ENCODE data around the gene ACSL6.

Gene ACSL6

DNA sequence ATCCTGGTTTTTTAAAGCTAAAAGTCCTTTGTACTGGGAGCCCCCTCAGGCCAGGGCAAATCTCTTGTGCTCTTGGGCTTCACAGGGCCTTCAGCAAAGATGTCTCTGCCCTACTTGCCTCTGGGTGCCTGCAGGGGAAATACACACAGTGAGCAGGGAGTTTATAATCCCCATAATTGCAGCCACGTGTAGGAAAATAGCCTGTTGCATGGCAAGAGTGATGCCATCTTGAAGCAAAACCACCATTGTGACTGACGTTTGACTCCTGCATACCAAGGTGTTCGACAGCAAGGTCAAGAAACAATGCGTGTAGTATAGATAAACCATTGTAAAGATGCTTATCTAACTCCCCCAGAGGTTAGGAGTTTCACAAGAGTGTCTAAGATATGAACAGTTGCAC, 37.6 kb upstream of the ACSL6 start:
- DNase-seq (ENCODE audit: low read depth in 2 of 2), result no peak

DNA sequence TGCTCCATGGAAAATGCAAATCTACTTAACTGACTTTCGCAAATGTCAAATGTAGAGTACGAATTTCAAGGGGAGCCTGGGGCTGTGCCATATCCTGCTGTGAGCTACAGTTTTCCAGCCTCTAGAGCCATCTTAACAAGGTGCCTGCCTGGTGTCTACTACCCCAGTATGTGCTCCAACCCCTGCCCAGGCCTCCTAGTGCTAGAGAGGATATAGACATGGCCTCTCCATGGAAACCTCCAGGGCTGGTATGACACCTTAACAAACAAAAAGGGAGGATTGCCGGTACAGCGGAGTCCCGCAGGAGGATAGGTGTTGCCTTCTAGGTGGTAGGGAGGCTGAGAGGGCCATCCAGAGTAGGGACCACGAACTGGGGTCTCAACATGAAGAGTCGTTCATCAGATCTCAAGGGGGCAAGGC, 35.4 kb upstream of the ACSL6 start:
- no peak for DNase-seq (ENCODE audit: low read depth in 2 of 2)

DNA sequence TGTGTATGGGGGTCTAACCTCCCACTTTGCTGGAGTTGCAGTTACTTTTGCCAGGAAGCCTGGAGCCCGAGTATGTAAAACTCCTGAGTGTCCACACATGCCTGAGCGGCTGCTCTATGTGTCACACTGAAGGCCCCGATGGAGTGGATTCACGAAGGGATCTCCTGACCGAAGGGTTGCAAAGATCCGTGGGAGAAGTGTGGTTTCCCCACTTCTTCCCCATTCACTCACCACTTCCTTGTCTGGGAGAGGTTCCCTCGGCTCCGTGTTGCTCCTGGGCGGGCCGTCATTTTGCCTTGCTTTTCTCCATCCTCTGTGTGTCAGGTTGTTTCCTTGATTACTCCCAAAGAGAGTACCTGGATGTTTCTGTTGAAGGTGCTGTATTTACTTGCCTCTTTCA, 32.7 kb upstream of the ACSL6 start:
- DNase-seq (ENCODE audit: low read depth in 2 of 2), result no peak

DNA sequence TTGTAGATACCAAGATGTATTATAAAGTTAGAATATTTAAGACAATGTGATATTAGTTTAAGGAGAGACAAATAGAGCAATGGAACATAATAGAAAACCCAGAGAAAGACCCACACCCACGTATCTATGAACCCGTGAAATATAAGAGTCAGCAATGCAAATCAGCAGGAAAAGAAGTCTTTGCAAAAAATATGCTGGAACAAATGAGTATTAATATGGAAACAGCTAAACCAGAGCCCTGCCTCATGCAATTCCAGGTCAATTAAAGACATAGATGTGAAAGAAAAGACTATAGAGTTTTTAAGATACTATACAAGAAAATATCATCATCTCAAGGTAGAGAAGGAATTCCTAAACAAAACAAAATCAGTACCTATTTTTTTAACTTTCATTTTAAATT, 25.9 kb upstream of the ACSL6 start:
- no peak for DNase-seq (ENCODE audit: low read depth in 2 of 2)

DNA sequence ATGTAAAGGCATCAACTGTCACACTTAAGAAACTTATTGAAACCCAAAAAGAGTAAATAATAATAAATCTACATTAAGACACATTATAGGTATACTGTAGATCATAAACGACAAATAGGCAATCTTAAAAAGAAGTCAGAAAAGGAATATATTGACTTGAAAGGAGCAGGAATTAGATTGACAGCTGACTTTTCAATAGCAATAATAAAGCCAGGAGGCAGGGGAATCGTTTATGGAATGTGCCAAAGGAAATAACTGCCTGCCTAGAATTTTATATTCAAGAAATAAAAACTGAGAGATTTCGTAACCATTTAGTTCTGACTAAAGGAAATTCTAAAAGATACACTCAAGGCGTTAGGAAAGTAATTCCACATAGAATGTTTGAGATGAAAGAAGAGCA, 21.7 kb upstream of the ACSL6 start:
- no peak for DNase-seq (ENCODE audit: low read depth in 2 of 2)

DNA sequence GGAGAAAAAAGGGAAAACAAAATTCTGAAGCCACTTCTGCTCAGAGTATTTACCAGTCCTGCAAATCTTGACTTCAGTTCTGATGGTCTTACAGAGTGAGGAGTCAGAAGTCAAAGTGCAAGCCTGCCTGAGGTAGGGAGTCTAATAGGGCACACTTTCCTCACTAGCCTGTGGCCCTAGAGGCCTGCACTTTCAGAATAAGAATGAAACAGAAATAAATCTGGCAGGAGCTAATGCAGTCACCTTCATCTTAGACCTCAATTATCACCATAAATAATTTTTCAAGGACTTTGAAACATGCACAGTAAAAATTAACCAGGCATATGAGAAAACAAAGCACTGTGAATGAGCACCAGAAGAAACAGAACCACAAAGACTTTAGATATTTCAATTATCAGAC, 20.7 kb upstream of the ACSL6 start:
- DNase-seq (ENCODE audit: low read depth in 2 of 2), result no peak

DNA sequence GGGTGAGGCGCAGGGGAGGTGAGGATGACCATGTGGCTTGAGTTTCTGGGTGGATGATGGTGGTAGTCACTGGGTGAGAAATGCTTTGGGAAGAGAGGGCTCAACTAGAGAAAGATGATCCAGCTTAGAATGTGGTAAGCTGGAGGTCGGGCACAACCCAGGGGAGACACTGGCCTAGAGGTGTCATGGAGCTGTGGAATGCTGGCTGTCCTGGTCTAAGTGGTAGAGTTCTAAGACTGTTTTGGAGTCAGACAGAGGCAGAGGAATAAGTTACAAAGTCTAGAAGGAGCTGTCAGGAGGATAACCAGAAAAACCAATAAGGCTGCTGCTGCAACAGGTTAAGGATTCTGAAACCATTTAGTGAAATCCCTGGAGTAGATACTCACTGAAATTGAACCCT, 19.2 kb upstream of the ACSL6 start:
- no peak for DNase-seq (ENCODE audit: low read depth in 2 of 2)

DNA sequence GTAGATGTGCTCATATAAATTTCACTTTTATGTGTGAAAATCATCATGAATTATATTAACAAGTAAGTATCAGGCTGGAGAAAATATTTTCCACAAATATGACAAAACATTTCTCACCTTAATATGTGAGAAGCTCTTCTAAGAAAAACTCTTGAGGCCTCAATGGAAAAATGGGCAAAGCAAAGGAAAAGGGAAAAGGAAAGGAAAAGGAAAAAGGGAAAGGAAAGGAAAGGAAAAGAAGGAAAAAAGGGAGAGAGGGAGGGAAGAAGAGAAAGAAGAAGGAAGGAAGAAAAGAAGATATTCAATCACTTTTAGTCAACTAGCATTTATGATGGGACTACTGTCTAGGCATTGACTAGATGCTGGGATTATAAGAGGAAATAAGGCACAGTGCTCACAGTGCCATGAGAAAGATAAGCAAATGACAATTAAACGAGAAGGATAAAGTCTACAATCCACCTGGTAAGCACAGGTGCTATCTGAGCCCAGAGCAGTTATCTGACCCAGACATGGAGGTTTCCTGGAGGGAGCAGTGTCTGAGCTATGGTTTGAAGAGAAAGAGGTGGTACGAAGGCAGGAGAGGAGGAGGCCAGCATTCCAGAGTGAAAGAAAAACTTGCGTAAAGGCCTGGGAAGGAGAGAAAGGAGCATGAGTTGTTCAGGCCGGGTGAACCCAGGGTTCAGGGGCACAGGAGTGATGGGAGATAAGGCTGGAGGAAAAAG, 18.3 kb upstream of the ACSL6 start:
- no peak for DNase-seq (ENCODE audit: low read depth in 2 of 2)

DNA sequence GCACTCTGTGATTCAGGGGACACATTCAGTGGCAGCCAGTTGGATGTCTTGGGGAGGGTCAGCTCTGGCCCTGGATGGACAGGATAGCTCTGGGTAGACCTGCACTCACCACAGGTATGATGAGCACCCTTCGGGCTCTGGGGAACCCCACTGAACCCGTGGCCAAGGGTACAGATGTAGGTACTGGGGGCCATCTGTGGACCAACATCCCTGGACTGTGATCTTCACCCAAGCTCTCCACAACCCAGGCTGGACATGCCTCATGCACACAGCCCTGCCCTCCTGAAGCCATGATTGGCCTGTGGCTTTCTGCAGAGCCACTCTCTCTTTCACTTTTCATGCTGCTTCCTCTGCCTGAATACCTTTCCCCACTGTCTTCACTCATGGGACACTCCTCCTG, 15.6 kb upstream of the ACSL6 start:
- DNase-seq (ENCODE audit: low read depth in 2 of 2), result no peak

DNA sequence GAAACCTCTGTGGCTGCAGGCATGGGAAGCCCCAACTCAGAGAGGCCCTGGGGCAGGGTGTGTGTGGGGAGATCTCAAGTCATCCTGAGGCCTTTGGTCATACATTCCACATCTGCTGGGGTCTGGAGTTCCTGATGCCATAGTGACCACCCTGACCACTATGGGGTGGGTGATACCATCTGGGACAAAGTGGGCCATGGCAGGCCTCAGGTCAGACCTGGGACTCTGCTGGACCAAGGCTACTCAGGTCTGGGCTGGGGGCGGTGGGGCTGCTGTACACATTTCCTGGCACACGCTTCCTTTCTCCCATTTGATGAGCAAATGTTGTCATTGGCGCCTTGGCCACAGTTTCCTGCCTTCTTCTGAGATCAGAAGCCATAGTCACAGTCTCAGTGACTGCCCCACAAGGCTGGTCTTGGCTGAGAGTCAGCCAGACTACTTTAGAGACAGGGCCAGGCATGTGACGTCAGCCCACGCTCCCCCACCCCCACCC, 15.1 kb upstream of the ACSL6 start:
- DNase-seq (ENCODE audit: low read depth in 2 of 2), result peak in 1 of 2 experiments; percentile 38

DNA sequence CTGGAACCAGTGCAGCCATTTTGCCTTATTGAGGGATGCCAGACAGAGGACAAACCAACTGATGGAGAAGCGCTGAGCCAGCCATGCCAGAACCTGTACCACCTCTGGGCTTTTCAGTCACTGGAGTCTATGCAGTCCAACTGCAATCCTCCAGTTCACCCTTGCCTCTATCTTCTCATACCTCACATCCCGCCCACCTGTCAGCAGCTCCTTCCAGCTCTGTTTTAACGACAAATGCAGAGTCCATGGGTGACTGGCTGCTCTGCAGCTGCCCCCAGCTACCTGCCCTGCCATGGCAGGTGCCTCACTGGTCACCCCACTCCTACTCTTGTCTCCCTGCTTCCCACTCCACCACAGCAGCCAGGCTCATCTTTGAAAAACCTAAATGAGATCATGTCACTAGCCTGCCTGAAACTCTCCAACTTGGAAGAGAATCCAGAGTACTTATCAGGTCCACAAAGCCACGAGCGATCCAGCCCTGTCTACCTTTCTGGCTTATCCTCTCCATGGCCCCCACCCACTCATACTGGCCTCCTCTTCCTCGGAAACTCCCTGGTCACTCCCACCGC, 14.0 kb upstream of the ACSL6 start:
- no peak for DNase-seq (ENCODE audit: low read depth in 2 of 2)

DNA sequence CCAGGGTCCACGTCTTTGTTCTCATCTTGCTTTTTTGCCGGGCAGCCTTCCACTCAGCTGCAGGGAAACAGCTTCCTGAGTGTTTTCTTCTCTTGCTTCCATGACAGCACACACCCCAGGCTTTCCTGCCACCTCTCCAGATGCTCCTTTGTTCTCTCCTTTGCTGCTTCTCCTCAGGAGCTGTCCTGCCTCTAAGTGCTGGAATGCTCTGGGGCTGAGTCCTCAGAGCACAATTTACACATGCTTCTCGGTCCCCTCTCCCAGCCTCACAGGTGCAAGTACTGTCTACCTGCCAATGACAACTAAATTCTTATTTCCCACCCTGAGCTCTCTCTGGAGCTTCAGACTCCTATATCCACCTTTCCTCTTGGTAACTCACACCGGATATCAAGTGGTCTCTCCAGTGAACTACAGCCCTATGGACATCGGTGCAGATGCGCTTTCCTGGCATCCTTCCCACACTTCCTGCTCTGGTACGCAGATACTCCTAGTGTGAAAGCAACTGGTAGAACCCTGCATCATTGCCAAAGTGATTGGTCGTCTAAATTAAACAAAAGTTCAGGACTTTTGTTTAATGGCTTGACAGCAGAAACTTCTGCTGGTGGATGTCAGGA, 13.4 kb upstream of the ACSL6 start:
- no peak for DNase-seq (ENCODE audit: low read depth in 2 of 2)

DNA sequence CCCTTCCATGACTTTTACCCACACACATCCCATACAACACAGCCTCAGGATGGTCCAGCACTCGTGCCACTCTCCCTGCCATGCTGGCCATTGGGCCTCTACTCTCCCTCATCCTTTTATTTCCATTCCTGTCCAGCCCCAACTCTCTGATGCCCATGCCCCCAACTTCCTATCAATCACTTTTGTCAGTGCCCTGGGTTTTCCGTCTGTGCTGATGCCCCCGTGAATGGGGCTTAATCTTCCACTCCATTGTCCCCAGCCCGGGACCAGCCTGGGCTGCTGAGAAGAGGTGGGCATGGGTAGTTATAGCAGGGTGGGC, 12.6 kb upstream of the ACSL6 start:
- DNase-seq (ENCODE audit: low read depth in 2 of 2), result no peak

DNA sequence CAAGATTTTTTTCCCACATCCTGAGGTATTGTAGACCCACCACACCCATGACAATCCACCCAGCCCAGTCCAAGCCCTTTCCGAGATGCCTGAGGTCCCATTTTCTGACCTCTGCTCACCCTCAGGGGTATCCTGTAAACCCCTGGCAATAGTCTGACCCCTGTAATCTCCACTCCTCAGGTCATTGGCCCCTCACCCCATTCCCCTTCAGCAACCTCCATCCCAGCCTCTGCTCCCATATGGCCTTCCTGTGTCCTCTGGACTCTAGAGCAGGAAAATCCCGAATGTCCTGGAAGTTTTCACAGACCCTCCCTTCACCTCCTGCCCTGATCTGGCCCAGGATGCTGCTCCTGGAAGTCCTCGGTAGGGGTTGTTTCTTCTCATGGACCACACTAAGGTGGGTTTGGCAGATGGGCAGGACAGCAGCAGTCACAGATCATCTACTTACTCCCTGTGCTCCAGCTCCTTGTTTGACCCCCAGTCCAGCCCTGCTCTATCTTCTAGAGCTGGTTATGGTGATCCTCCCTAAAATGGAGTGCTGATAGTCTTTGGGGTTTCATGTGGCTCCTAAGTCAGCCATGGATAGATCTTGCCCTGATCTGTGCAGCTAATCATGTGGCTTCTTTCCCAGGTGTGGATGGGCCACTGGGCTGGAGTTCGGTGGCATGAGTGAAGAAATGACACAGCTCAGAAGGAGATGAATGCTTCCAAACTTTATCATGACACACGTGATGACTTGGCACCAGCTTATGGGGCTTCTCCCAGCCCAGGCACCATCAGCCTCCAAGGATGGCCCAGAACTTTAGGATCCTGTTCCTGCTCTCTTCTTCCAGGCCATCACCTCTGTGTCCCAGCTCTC, 12.0 kb upstream of the ACSL6 start:
- no peak for DNase-seq (ENCODE audit: low read depth in 2 of 2)

DNA sequence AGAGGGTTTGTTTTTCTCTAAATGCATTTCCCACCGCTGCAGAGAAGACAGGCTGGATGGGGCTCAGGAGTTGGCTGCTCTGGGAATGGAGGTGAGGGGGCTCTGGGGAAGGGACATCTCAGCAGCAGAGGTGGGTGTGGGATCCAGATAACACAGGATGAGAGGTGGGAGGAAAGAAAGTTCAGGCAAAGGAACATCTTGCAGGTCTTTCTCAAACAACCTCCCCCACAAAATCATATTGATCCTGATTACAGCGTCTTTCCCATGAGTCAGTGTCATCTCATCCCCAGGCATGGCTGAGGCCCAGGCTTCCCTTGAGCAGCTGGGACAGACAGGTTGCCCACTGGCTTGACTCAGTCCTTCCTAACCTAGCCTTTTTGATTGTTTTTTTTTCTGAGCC, 11.3 kb upstream of the ACSL6 start:
- peak in 1 of 2 experiments; percentile 48 for DNase-seq (ENCODE audit: low read depth in 2 of 2)

DNA sequence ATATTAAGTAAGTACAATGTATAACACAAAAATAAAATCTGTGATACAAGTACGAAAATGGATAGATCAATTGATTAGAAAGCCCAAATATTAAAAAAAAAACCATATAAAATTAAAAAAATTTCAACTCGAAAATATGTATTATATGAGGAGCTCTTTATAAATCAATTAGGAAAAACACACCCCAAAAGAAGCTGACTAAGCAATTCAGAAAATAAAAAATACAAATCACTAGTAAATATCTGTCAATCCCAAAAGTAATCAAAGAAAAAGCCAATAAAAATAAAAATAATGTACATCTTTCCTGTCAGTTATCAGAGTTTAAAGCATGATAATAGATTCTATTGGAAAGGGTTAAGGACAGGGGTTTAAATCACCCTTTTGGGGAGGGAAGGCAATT, 10.2 kb upstream of the ACSL6 start:
- DNase-seq (ENCODE audit: low read depth in 2 of 2), result no peak

DNA sequence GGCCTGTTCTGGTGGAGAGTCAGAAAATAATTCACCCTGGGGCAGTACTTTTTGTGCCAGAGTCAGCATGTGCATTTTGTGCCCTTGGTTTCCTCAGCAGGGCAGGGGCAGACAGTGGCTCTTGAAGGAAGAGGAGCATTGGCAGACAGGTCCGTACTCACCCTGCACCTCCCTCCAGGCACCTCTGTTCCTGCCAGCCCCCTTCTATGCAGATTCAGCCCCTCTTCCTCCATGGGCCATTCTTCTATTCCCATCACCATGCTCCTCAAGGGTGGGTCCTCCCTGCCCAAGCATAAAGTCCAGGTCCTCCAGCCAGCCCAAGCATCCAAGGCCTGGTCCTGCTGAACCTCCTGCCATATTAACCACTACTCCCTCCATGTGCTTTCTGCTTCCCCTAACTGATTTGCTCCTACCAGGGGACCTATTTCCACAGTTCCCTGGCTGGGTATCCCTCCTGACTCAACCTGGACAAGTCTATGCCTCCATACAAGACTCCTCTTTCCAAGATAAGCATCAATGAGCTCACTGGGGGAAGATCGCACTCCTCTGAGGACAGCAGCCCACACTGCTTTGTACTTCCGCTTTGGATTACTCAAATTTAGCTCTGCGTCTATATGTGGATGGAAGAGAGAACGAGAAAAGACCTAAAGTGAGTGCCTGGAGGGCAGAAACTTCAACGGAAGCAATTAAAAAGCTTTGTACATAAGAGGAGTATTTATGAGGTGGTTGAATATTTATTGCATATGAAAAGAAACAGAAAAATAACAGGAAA, 9.3 kb upstream of the ACSL6 start:
- no peak for DNase-seq (ENCODE audit: low read depth in 2 of 2)

DNA sequence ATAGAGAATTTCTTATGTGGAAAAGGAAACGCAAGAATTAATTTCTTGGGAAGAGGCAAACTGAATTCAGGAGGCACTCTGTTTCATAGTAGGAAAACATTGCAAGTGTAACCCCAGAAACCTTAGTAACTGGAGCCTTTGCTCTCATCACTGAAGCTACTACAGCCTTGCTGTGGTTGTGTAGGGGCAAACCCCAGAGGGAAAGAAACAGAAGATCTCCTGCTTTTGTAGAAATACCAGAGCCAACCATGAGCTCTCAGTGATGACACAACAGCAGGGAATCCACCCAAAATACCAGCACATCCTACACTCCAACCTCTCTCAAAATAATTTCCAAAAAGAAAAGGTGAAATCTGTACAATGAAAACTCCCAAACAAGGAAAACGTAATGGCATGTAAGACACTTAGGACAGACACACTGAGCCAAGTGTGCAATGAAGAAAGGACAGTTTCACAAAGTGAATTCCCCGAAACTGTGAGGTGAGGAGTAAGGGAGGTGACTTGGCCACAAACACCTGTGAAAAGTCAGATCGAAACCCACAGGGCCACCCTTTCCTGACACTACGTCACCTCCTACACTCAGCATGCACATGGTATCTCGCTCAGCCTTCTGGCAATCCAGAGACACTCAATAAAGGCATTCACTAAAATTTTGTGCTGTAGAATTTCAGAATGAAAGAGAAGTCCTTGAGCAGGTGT, 8.5 kb upstream of the ACSL6 start:
- DNase-seq (ENCODE audit: low read depth in 2 of 2), result peak; percentile 54 to 58

DNA sequence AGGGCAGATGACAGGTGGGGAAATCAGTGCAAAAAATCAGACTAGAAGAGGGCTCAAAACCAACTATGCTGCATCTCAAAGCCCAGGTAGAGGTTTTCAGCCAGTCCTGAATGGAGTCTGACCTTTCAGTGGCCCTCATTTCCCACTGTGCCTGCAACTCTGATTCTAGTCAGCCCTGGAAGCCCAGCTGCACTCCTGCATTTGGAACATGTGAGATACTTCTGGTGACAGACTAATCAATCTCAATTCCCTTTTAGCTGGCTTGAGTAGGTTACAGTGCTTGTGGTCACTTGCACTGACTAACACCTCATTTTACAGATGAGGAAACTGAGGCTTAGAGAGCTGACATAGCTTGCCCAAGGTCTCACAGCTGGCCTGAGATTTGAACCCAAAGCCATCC, 7.9 kb upstream of the ACSL6 start:
- no peak for DNase-seq (ENCODE audit: low read depth in 2 of 2)

DNA sequence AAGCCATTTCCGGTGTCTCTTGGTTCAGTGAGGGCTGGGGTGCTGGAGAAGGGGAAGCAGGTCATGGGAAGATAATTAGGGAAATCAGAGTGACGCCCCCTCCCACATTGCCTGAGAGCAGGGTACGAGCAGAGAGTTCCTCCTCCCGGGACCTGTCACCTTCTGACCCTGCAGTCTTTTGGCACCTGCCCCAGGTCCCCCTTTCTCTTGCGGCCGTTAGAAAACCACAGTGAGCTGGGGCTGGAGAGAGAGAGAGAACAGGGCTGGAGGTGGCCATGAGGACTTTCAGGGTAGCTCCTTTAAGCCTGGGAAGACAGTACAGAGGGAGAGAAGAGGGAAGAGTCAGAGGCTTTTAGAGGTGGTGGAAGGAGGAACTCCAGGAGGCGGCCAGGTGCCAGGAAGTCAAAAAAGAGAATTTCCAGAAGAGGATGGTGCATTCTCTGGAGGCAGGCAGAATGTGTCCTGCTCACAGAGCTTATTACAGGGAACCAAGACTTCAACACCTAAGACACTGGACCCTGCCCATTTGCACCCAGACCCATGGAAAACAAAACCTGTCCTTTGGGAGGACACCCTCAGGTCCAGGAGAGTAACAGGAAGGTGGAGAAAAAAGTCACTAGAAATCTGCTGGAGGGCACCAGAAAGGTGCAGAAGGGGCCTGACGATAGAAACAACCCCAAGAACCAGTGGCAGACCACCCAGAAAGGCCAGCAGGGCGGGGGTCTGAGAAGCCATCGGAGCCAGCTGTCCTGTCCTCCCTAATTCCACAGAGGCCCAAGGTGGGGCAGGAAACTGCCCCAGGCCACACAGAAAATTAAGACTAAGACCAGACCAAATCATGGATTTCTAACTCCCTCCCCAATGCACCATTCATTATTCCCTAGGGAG, 6.5 kb upstream of the ACSL6 start:
- DNase-seq (ENCODE audit: low read depth in 2 of 2), result no peak

Data from stimulated activated CD4-positive, alpha-beta T cell treated with anti-CD3 and anti-CD28 coated beads, Interleukin-12 subunit alpha, Interleukin-12 subunit beta, amount 100 ng/mL, for 24 hours (primary cell).